ENCODE results near the gene JKAMP. TPM values are rescaled to one million over a fixed set of nuclear protein-coding genes. Genes with fewer than 3 reads are reported as not detected.

JKAMP gene
- total and polyA plus RNA-seq, 2 of the 8 experiments (the other 6 are each of a cell fraction or from before 2014, with no cell fraction given), result 34.9 to 182 TPM

DNA sequence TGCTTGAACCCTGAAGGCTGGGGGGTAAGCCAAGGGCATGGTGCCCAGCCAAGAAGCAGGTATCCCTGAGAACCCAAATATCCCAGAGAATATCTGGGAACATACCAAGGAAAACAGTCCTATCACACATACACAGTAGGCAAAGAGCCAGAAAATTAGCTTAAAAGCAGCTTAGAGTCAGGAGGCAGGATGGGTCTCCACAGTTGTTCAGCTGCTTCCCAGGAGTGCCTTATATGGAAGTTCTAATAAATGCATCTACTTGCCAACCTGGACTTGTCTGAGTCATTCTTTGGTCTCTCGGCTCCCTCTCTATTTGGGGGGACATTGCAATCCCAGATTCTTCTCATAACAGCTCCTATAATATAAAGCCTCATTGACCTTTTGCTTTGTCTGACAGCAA lies 10.1 kb upstream of the JKAMP start (continued):
- TF ChIP-seq, protein P1, sequence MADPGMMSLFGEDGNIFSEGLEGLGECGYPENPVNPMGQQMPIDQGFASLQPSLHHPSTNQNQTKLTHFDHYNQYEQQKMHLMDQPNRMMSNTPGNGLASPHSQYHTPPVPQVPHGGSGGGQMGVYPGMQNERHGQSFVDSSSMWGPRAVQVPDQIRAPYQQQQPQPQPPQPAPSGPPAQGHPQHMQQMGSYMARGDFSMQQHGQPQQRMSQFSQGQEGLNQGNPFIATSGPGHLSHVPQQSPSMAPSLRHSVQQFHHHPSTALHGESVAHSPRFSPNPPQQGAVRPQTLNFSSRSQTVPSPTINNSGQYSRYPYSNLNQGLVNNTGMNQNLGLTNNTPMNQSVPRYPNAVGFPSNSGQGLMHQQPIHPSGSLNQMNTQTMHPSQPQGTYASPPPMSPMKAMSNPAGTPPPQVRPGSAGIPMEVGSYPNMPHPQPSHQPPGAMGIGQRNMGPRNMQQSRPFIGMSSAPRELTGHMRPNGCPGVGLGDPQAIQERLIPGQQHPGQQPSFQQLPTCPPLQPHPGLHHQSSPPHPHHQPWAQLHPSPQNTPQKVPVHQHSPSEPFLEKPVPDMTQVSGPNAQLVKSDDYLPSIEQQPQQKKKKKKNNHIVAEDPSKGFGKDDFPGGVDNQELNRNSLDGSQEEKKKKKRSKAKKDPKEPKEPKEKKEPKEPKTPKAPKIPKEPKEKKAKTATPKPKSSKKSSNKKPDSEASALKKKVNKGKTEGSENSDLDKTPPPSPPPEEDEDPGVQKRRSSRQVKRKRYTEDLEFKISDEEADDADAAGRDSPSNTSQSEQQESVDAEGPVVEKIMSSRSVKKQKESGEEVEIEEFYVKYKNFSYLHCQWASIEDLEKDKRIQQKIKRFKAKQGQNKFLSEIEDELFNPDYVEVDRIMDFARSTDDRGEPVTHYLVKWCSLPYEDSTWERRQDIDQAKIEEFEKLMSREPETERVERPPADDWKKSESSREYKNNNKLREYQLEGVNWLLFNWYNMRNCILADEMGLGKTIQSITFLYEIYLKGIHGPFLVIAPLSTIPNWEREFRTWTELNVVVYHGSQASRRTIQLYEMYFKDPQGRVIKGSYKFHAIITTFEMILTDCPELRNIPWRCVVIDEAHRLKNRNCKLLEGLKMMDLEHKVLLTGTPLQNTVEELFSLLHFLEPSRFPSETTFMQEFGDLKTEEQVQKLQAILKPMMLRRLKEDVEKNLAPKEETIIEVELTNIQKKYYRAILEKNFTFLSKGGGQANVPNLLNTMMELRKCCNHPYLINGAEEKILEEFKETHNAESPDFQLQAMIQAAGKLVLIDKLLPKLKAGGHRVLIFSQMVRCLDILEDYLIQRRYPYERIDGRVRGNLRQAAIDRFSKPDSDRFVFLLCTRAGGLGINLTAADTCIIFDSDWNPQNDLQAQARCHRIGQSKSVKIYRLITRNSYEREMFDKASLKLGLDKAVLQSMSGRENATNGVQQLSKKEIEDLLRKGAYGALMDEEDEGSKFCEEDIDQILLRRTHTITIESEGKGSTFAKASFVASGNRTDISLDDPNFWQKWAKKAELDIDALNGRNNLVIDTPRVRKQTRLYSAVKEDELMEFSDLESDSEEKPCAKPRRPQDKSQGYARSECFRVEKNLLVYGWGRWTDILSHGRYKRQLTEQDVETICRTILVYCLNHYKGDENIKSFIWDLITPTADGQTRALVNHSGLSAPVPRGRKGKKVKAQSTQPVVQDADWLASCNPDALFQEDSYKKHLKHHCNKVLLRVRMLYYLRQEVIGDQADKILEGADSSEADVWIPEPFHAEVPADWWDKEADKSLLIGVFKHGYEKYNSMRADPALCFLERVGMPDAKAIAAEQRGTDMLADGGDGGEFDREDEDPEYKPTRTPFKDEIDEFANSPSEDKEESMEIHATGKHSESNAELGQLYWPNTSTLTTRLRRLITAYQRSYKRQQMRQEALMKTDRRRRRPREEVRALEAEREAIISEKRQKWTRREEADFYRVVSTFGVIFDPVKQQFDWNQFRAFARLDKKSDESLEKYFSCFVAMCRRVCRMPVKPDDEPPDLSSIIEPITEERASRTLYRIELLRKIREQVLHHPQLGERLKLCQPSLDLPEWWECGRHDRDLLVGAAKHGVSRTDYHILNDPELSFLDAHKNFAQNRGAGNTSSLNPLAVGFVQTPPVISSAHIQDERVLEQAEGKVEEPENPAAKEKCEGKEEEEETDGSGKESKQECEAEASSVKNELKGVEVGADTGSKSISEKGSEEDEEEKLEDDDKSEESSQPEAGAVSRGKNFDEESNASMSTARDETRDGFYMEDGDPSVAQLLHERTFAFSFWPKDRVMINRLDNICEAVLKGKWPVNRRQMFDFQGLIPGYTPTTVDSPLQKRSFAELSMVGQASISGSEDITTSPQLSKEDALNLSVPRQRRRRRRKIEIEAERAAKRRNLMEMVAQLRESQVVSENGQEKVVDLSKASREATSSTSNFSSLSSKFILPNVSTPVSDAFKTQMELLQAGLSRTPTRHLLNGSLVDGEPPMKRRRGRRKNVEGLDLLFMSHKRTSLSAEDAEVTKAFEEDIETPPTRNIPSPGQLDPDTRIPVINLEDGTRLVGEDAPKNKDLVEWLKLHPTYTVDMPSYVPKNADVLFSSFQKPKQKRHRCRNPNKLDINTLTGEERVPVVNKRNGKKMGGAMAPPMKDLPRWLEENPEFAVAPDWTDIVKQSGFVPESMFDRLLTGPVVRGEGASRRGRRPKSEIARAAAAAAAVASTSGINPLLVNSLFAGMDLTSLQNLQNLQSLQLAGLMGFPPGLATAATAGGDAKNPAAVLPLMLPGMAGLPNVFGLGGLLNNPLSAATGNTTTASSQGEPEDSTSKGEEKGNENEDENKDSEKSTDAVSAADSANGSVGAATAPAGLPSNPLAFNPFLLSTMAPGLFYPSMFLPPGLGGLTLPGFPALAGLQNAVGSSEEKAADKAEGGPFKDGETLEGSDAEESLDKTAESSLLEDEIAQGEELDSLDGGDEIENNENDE (IDR thresholded peaks at IDR 0.05; ENCODE audit: insufficient replicate concordance, low read length), result no peak
- TF ChIP-seq TEAD4 (IDR thresholded peaks at IDR 0.05; ENCODE audit: low read depth, low read length) (no peak), RFX5 (IDR thresholded peaks at IDR 0.05; ENCODE audit: borderline replicate concordance, low read depth, low read length) (no peak)
- TF ChIP-seq, protein P2, sequence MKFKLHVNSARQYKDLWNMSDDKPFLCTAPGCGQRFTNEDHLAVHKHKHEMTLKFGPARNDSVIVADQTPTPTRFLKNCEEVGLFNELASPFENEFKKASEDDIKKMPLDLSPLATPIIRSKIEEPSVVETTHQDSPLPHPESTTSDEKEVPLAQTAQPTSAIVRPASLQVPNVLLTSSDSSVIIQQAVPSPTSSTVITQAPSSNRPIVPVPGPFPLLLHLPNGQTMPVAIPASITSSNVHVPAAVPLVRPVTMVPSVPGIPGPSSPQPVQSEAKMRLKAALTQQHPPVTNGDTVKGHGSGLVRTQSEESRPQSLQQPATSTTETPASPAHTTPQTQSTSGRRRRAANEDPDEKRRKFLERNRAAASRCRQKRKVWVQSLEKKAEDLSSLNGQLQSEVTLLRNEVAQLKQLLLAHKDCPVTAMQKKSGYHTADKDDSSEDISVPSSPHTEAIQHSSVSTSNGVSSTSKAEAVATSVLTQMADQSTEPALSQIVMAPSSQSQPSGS (IDR thresholded peaks at IDR 0.05; ENCODE audit: low read length), result no peak

All from H1 (cell line).